A549 (cell line): ENCODE measurements around the gene TASOR2.

Experiments used
- BHLHE40 ChIP-seq: IDR thresholded peaks from 2 replicates; pipeline ENCODE4 v1.6.1; 2012; ENCODE audit warnings: low read depth, low read length, inconsistent platforms
- CTCF ChIP-seq: fragments of >200 bp; sonication (Bioruptor Twin); formaldehyde crosslinking; IDR thresholded peaks from 3 replicates; pipeline ENCODE4 v1.5.1; 2016
- EP300 ChIP-seq, 2 experiments: fragments of >200 bp; sonication (Bioruptor Twin); formaldehyde crosslinking; IDR thresholded peaks; 2 replicates in 1 of 2; 3 replicates in 1 of 2; pipeline ENCODE4 v1.6.1; 2016 to 2017
- JUN ChIP-seq, 2 experiments: fragments of >200 bp; sonication (Bioruptor Twin); formaldehyde crosslinking; IDR thresholded peaks; 2 replicates in 1 of 2; 3 replicates in 1 of 2; pipeline ENCODE4 v1.6.1; 2016 to 2017
- KDM5A ChIP-seq: fragments of 200-600 bp; sonication (generic); IDR thresholded peaks from 2 replicates; pipeline ENCODE4 v1.6.1; 2016; ENCODE audit warnings: antibody characterized with exemption, mild to moderate bottlenecking
- MAX ChIP-seq: IDR thresholded peaks from 2 replicates; pipeline ENCODE4 v1.6.1; 2012
- POLR2A ChIP-seq: IDR thresholded peaks from 2 replicates; pipeline ENCODE4 v1.6.1; 2012; ENCODE audit warnings: mild to moderate bottlenecking, low read length
- RAD21 ChIP-seq, 2 experiments: fragments of >200 bp in 1 of 2; sonication (Bioruptor Twin) in 1 of 2; formaldehyde crosslinking in 1 of 2; IDR thresholded peaks in 1 of 2; conservative IDR thresholded peaks in 1 of 2; 2 replicates in 1 of 2; 3 replicates in 1 of 2; pipeline ENCODE4 v1.6.1; 2012 to 2018; ENCODE audit warnings: inconsistent platforms in 1 of 2
- SMC3 ChIP-seq: fragments of >200 bp; sonication (Bioruptor Twin); formaldehyde crosslinking; IDR thresholded peaks from 3 replicates; pipeline ENCODE4 v1.6.1; 2018; ENCODE audit warnings: inconsistent platforms
- USF2 ChIP-seq: fragments of 450-650 bp; IDR thresholded peaks from 2 replicates; pipeline ENCODE4 v1.6.1; 2014; ENCODE audit warnings: antibody characterized with exemption
- TF ChIP-seq, protein P1 (sequence below): fragments of 250-450 bp; sonication (Bioruptor Pico); IDR thresholded peaks from 2 replicates; pipeline ENCODE4 v1.5.0; 2020; ENCODE audit warnings: low read depth, mild to moderate bottlenecking, moderate library complexity

GRCh38 chr10:5641501-5641900 lies 43.1 kb upstream of the TASOR2 start:
- TF ChIP-seq USF2 (no peak), CTCF (no peak), KDM5A (no peak), SMC3 (no peak), RAD21 (conservative IDR thresholded peaks at IDR 0.05 in 1 of 2, IDR thresholded peaks at IDR 0.05 in 1 of 2) (no peak), EP300 (IDR thresholded peaks at IDR 0.05) (no peak), BHLHE40 (no peak), MAX (no peak), POLR2A (no peak), JUN (IDR thresholded peaks at IDR 0.05) (no peak)
- TF ChIP-seq, protein P1, sequence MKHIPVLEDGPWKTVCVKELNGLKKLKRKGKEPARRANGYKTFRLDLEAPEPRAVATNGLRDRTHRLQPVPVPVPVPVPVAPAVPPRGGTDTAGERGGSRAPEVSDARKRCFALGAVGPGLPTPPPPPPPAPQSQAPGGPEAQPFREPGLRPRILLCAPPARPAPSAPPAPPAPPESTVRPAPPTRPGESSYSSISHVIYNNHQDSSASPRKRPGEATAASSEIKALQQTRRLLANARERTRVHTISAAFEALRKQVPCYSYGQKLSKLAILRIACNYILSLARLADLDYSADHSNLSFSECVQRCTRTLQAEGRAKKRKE = no peak
